Measurements from ENCODE around the gene FBXO48.

DNA sequence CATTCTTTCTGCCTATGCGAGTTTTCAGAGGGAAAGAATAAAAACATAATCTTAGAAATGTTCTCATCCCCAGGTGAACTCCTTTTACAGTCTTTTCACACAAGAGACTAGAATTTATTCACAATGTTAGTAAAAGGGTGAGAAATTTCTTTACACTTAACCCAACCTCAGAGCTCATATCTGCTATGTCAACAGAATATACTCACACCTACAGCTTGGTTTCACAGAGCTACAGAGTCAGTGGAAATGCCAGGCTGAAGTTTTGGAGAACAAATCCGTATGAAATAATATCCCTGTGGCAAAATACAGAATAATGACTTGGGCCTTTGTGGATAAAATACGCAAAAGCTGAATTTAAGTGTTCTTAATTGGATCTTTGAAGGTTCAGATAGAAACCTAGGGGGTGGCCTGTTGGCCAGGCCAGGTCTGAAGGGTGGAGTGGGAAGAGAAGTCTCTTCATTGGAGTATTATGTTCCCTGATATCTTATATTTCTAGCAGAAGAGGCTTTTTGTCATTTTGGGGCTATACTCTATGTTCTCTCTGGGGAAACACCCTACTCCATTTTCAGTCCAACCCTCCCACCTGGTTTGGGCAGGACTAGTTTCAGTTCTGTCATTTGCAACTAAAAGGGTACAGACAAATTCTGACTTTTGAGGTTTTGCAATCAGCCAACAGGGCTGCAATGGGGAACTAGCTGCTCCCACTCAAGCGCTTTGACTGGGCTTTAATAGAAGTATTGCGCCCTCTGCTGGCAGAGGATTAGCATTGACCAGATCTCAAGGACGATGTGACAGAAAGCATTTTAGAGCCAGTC is 25.7 kb downstream of the FBXO48 start:
- TF ChIP-seq POLR2A (IDR thresholded peaks at IDR 0.05), result no peak
- TF ChIP-seq, protein P1, sequence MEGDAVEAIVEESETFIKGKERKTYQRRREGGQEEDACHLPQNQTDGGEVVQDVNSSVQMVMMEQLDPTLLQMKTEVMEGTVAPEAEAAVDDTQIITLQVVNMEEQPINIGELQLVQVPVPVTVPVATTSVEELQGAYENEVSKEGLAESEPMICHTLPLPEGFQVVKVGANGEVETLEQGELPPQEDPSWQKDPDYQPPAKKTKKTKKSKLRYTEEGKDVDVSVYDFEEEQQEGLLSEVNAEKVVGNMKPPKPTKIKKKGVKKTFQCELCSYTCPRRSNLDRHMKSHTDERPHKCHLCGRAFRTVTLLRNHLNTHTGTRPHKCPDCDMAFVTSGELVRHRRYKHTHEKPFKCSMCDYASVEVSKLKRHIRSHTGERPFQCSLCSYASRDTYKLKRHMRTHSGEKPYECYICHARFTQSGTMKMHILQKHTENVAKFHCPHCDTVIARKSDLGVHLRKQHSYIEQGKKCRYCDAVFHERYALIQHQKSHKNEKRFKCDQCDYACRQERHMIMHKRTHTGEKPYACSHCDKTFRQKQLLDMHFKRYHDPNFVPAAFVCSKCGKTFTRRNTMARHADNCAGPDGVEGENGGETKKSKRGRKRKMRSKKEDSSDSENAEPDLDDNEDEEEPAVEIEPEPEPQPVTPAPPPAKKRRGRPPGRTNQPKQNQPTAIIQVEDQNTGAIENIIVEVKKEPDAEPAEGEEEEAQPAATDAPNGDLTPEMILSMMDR (IDR thresholded peaks at IDR 0.05), result peak; percentile 91 to 98 (median 94)

Measured in right lobe of liver (tissue), 4 donors.